Middle frontal gyrus (tissue), 1 donor: ENCODE data around the gene MEIS1.

Experiments used
- DNase-seq: peaks from one replicate; pipeline ENCODE4 v3.0.0-alpha.2; 2015; ENCODE audit warnings: low spot score; ENCODE audit errors: extremely low spot score

MEIS1 gene

DNA sequence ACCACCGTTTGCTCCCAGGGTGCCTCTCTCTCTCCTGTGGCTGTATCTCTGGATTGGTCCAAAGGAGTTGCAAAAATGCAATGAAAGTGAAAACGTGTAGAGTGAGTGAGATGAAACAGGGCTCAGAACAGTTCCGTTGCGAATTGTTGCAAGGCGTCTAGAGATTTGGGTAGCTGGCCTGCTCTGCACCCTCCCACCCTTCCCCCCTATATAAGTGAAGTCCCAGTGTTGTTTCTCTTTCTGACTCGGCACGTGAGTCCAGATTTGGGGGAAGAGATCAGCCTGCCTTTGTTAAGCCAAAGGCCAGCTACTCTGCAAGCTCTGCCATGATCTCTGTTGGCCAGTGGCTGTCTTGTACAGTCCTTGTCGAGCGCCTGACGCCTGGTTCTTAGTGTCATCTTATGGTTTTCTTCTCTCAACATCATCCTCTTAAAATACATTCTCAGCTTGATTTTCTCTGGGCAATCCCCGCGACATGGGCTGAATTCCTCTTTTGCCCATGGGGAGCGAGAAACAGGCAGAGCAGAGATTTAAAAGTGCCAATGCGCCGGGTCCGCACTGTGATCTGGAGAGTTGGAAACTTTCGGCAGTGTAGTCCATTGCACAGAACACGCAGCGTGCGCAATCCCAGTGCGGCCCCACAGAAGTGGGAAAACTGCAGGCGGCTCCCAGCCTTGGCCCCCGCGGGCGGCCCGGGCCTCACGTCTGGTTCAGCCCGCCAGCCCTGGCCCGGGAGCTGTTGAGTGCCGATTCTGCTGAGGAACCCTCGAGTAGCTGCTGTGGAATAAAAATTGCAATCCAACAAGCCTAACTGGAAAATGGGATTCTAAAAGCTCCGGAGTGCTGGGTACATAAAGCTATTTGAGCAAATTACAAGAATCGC is 9.3 kb downstream of the MEIS1 start:
- DNase-seq, result no peak

- DNase-seq, result no peak
These were observed 10.4 kb downstream of the MEIS1 start for GRCh38 chr2:66445076-66445924.

GRCh38 chr2:66445925-66446871 is 11.3 kb downstream of the MEIS1 start:
- no peak for DNase-seq

GRCh38 chr2:66446941-66447340 is 12.0 kb downstream of the MEIS1 start:
- no peak for DNase-seq

DNA sequence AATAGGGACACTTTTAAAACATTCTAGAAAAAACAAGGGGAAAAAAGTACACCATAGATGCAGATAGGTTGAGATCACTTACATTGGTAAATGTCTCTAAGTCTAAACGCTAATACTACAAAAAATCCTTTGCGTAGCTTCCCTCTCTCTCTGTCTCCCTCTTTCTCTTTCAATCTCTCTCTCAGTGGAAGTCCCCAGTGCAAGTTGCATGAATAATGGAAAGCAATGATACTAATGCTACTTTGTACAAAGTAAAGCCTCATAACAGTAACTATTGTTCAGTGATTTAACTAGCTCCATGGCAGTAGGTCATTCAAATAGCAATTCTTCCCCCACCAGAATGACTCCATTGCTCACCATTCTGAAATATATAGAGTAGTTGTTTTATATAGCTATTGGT is 12.8 kb downstream of the MEIS1 start:
- no peak for DNase-seq

- no peak for DNase-seq
These were observed 13.4 kb downstream of the MEIS1 start for GRCh38 chr2:66448136-66448991.

GRCh38 chr2:66452214-66452613 is 17.3 kb downstream of the MEIS1 start:
- no peak for DNase-seq

DNA sequence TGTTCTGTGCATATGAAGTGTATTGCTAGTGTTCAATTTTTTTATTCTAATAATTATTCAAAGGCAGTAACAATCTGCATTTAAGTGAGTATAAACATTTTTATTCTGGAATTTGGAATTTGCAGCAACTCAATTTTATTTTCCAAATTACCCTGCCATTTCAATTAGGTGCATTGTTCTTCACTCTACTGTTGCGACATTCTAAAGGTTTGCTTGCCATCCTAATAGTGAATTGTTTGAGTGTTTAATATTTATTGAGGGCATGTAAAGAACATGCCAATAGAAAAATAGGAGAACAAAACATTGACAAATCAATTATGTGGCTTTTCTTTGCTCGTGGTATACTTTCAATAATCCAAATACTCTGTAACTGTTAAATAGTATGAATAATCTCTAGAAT is 18.0 kb downstream of the MEIS1 start:
- DNase-seq, result no peak

DNA sequence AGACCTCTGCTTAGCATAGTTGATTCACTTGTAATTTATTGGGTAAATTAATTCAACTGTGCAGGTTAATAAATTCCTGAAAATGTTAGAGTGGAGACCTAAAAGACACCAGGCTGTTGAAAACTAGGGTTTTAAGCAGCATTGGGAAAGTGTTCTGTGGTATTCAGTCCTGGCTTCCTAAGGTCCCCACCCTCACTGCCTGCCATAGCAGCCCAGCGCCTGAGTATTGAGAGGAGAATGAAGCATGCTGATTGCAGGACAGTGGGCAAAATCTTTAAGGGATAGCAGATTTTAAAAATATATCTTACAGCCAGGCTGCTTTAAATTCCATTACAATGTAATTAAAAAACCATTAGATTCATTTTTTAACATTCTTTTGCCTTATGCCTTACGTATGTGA is 20.6 kb downstream of the MEIS1 start:
- DNase-seq, result no peak

DNA sequence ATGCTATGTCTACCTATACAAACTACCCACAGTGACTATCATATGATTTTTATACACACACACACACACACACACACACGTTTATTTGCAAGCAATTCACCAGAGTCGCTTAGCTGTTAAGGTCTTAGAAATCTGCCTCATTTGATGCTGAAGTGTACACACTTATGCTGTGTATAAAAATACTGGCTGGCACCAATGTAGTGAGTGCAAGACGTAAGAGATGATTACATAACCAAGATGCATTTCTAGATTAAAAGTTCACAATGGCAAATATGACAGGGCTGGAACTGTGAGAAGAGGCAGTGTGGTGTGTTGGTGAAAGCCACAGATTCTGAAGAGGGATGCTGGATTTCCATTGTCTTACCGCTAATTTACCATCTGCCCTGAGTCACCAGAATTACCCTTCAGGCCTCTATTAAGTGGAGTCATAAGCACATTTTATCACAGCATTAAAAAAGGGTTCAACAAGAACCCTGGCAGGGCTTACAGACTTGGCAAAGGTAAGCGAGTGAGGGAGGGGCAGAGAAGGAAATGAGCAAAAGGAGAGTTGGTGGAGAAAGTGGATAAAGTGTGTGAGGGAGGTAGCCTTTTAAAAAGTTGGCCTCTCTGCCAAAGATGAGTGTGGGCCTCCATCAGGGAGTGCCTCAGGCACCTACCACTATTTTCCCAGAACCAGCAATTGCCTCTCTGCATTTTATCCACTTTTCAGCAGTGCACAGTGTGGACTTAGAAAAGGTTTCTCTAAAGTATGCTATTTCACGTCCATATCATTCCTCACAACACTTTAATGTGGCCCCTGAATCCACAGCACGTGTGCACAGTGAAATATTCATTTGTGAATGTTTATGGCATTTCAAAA is 21.5 kb downstream of the MEIS1 start:
- no peak for DNase-seq

GRCh38 chr2:66457545-66457944 is 22.6 kb downstream of the MEIS1 start:
- DNase-seq, result no peak

DNA sequence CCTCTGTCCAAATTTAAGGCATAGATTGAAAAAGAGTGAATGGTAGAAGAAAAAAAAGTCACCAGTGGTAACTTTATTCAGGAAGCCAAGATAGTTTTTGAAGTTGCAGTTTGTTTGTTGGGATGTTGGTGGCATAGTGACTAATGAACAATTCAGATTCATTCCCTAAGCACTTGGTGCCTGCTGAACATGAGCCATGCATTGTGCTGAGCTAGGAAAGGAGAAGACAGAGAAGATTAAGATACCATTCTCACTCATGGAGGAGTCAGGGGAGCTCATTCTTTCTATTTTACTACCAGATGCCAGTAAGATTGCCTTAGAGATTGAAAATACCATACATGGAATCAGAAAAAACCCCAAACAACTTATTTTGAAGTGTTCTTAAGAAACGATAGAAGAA is 25.1 kb downstream of the MEIS1 start:
- DNase-seq, result no peak

DNA sequence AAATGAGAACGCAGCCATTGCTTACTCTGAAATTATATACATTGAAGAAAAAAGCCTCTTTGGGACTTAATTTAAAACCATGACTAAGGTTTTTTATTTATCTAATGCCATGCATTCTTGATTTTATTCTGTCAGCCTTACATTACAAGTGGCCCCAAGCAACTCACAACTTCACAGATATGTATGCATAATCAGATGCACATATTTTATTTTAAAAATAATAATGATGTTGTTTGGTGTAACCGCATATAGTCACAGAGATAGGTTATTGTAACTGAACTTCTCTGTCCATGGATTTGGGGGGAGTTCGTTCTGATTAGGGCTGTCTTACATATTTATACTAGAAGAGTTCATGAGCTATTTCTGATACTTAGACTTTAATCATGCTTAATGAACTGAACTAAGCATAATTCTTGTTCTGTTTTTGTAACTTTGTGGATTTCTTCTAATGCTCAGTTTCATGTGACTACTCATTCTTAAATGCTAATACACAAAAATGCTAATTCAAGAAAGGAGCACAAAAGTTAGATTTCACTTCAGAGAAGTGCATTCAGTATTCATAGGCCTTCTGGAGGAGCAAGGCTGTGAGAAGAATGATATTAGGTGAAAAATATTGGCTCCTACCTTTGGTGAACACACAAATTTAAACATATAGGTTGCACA is 26.2 kb downstream of the MEIS1 start:
- no peak for DNase-seq

DNA sequence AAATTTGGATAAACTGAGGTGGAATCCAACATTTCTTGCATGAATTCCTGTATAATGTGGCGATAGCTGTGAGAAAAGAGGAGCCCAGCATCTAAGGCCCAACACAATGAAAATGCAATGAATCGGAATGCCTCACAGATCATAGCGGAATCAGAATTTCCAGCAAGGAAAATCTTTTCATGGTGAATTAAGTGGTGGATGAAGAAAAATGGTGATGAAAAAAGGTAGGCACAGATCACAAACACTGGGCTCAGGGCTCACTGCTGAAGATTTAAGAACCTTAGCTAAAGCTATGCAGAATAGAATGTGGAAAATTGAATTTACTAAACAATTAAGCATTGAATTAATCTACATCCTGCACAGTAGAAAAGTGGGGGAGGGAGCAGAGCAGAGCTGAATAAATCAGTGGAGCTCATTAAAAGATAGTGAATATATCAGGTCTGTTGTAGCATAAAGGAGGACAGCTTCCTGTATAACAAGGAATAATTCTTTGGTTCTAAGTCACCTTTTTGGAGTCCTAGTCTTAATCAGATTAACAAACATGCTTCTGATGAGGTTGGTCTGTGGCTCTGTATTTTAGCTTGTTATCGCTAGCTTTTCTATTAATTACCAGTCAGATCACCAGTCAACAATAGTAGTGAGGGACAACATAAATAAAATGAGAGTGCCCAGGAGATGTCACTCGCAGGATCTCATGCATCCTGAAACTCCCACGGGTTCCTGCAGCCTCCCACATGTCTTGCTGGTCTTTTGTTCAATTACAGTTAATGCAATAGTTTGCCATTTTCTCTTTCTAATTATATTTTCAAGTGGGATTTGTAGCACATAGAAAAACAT is 27.0 kb downstream of the MEIS1 start:
- no peak for DNase-seq

DNA sequence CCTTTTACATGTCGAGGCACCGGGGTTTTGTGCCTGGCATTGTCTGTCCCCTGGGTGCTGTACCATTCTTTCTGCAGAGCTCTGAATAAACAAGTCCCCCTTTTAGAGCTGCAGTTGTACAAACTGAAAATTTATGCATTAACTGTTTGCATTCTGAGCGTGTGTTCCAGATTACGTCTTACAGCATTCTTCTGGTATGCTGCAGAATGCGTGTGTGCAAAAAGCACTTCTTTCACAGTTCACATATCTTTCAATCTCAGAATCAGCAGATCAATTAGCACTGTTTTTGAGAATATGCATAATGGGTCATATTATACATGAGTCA is 27.5 kb downstream of the MEIS1 start:
- DNase-seq, result no peak

DNA sequence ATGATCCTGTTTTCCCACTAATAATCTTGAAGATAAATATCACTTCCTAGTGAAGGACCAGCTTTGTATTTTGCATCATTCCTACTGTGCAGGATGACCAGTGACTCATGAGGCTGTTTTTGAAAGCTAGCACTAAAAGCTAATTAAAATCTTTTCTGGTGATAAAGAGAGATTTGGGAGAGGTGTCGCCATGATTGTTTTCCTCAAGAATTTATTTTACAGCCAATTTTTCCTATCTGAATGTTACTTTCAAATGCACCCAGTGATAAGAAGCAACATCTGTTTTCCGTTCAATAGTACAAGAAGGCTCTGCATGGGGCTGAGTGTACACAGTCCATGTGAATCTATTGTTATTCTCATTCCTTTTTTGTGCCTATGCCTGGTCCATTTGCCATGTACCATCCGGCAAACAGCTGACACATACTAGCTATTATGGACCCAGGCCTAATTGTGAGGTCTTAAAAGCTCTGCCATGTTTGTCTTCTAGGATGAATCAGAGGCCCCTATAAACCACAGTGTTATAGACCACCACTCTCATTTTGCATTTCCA is 28.4 kb downstream of the MEIS1 start:
- DNase-seq, result no peak

DNA sequence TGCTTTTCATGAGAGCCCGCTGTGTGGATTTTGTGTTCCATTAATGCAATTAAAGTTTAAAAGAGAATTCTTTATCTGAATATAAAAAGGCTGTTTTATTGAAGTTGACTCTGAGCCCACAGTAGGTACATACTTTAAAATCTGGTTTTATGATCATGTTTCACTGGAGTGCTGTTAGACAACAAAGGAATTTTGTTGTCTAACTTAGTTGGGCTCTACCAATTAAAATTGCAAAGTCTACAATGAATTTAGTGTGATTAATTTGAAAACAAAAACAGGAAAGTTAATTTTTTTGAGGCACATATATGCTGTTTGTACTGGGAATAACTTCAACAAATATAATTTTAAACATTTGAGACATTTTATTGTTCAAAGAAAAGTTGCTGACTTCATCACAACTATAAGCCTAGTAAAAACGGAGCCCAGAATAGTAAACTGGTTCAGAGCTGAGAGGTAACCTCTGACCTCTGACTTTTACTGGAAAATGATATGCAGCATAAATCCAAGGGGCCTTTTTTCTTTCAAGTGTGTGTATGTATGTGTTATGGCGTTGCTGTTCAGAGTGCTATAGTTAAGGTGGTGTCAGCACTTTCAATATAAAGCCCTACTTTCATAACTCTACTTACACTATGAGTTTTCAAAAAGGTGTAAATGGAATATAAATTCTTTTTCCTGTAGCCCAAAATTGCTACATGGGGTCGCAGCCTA is 30.2 kb downstream of the MEIS1 start:
- DNase-seq, result no peak
